GM08714 (cell line): ENCODE results near the gene TRAPPC2L.

Source experiments
- H3K4me3 ChIP-seq: fragments of 200-500 bp; sonication (Bioruptor generic); 2 replicates; pipeline ENCODE4 v1.5.1; 2014; ENCODE audit warnings: mild to moderate bottlenecking, low read length, inconsistent platforms
- ZNF274 ChIP-seq: IDR thresholded peaks from 2 replicates; pipeline ENCODE4 v1.6.1; 2012; ENCODE audit warnings: mild to moderate bottlenecking, low read depth, low read length

TRAPPC2L gene

DNA sequence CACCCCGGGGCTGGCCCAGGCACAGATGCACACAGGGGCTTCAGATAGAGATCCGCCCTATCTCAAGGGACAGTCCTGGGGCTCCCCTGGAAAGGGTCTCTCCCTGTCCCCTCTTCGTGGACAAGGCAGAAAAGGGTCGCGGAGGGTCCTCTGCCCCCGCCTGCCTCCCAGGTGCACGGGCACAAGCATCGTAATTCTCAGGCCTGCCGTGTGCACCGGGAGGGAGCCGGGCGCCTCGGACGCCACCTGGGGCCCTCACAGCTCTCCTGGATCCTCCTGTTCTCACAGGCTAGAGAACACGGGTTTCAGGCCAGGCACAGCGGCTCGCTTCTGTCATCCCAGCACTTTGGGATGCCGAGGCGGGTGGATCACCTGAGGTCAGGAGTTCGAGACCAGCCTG, 21.4 kb downstream of the TRAPPC2L start:
- no peak for TF ChIP-seq ZNF274
- H3K4me3 ChIP-seq: no peak overlapping the region

GRCh38 chr16:88878967-88879787, 22.2 kb downstream of the TRAPPC2L start:
- TF ChIP-seq ZNF274: no peak

GRCh38 chr16:88879788-88880055, 22.8 kb downstream of the TRAPPC2L start:
- no peak overlapping the region for H3K4me3 ChIP-seq
- no peak for TF ChIP-seq ZNF274

More at GRCh38 chr16:88878967-88879787, 22.2 kb downstream of the TRAPPC2L start:
- H3K4me3 ChIP-seq: no peak overlapping the region

DNA sequence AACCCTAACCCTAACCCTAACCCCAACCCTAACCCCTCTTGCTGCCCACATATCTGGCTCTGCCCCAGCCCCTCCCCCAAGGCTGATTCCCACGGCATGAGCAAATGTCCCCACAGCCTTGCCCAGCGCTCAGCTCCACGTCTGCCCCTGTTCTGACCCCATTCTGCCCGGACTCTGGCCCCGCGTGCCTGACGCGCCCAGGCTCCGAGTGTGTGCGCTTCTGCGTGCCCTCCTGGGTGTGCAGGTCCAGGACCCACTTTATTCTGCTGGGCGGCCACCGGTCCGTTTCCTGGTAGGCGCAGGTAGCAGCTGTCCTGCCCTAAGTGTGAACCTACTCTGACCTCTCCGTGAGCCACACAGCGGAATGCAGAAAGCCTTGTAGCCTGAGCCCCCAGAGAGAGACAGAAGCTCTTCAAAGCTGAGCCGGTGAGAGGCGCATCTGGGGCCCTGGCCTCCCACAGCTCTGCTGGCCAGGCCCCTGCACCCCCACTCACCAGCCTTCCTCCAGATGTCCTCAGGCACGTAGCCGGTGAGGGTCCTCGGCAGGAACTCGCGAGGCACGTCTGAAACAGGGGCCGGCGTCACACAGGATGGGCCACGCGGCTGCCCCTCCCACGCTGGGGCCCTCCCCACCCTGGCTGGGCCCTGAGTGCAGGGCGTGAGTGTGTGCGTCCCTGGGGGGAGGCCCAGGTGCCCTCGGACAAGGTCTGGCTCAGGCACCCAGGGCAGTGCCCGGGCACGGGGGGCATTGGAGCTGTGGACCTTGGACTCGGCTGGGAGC, 23.5 kb downstream of the TRAPPC2L start:
- no peak for TF ChIP-seq ZNF274
- no peak overlapping the region for H3K4me3 ChIP-seq

GRCh38 chr16:88881007-88881615, 24.2 kb downstream of the TRAPPC2L start:
- no peak for TF ChIP-seq ZNF274
- H3K4me3 ChIP-seq: no peak overlapping the region

- no peak overlapping the region for H3K4me3 ChIP-seq
- TF ChIP-seq ZNF274: no peak
These were observed 24.9 kb downstream of the TRAPPC2L start for GRCh38 chr16:88881675-88882357.

DNA sequence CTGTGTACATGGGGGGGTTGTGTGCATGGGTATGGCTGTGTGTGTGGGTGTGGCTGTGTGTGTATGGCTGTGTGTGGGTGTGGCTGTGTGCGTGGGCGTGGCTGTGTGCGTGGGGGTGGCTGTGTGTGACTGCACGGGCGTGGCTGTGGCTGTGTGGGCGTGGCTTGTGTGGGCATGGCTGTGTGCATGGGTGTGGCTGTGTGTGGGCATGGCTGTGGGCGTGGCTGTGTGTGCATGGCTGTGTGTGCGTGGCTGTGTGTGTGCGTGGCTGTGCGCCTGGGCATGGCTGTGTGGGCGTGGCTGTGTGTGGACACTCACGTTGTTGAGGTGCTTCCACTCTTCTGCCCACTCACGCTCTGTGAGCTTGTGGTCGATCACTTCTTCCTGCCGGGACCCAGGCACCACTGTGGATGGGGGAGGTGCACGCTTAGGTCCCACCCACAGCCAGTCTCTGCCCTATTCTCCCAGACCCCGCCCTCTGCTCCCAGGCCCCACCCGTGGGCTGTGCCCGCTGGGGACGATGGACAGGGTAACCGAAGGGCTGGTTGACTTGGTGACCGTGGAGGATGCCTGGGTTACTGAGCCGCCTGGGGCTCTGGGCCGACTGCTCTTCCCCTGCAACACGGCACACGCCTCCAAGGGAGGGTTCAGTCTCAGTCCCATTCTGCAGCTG, 25.6 kb downstream of the TRAPPC2L start:
- H3K4me3 ChIP-seq: no peak overlapping the region
- no peak for TF ChIP-seq ZNF274

- no peak overlapping the region for H3K4me3 ChIP-seq
- TF ChIP-seq ZNF274: no peak
These were observed 26.4 kb downstream of the TRAPPC2L start for GRCh38 chr16:88883117-88883895.

- no peak for TF ChIP-seq ZNF274
- H3K4me3 ChIP-seq: no peak overlapping the region
These were observed 27.0 kb downstream of the TRAPPC2L start for GRCh38 chr16:88883946-88884345.

- H3K4me3 ChIP-seq: no peak overlapping the region
- no peak for TF ChIP-seq ZNF274
These were observed 27.8 kb downstream of the TRAPPC2L start for GRCh38 chr16:88884569-88885271.

- TF ChIP-seq ZNF274: no peak
These were observed 28.9 kb downstream of the TRAPPC2L start for GRCh38 chr16:88885693-88886280.

GRCh38 chr16:88886420-88886844, 29.5 kb downstream of the TRAPPC2L start:
- H3K4me3 ChIP-seq: no peak overlapping the region
- TF ChIP-seq ZNF274: no peak

More at GRCh38 chr16:88885693-88886280, 28.9 kb downstream of the TRAPPC2L start:
- no peak overlapping the region for H3K4me3 ChIP-seq
